Measurements from ENCODE around the gene LYRM1. TPM values are rescaled to one million over a fixed set of nuclear protein-coding genes. Genes with fewer than 3 reads are reported as not detected.
"Not testable (repeated sequence)": the region's sequence is repeated elsewhere in the genome, so short reads cannot be mapped to it uniquely, and the experiment has no call there.

The LYRM1 gene
- total RNA-seq, 1 donor from 2014 or later, result 24.1 TPM

DNA sequence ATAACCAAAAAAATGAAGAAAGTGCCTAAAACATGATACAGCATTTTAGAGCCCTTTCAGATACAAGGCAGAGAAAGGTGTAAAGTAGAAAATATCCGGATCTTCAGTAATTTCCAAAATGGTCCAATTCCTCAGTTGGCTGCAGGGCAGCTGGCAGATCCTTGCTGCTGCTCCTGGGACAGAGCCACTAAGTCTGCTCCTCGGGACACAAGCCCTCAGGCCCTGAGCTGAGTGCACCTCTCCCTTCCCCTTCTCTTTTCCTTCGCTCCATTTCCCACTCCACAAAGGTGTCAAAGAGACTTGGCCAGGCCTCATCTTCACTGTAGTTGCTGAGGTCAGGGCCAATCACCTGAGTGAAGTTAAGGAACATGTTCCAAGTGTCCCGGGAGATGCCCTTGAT is 40.9 kb upstream of the LYRM1 start:
- FAIRE-seq (no peak), DNase-seq (ENCODE audit: low read depth) (no peak)
- Mint-ChIP-seq H3K4me3 (ENCODE audit: unreplicated experiment) (no peak overlapping the region), H3K9me3 (ENCODE audit: unreplicated experiment) (peaks cover 2% of the 10 kb centered on the region), H3K27ac (ENCODE audit: unreplicated experiment) (no peak overlapping the region), H3K36me3 (ENCODE audit: low read depth, unreplicated experiment) (peaks cover 27% of the 10 kb centered on the region), H3K4me1 (ENCODE audit: low read depth, unreplicated experiment) (peaks cover 17% of the 10 kb centered on the region), H3K27me3 (ENCODE audit: low read depth, unreplicated experiment) (no peaks in the 10 kb centered on the region)
- H3K27ac ChIP-seq (ENCODE audit: low read depth, low read length), result no peak overlapping the region
- H3K9me3 ChIP-seq (ENCODE audit: insufficient read depth, low read depth, low read length), result no peaks in the 10 kb centered on the region
- H3K79me2 ChIP-seq (ENCODE audit: insufficient read depth, low read length), result peaks cover 49% of the 10 kb centered on the region
- no peak overlapping the region for H3K4me3 ChIP-seq (ENCODE audit: insufficient read depth, low read depth, low read length)
- peaks cover 12% of the 10 kb centered on the region for H3K36me3 ChIP-seq (ENCODE audit: insufficient read depth, low read length)
- H4K20me1 ChIP-seq (ENCODE audit: insufficient read depth, low read length), result peaks cover 9% of the 10 kb centered on the region
- H3K4me1 ChIP-seq (ENCODE audit: insufficient read depth, low read length), result no peaks in the 10 kb centered on the region
- H2AFZ ChIP-seq (ENCODE audit: low read depth, low read length), result no peak overlapping the region
- H3K27me3 ChIP-seq (ENCODE audit: insufficient read depth, low read length), result no peaks in the 10 kb centered on the region
- no peak overlapping the region for H3K9ac ChIP-seq (ENCODE audit: low read length)
- TF ChIP-seq, protein P1, sequence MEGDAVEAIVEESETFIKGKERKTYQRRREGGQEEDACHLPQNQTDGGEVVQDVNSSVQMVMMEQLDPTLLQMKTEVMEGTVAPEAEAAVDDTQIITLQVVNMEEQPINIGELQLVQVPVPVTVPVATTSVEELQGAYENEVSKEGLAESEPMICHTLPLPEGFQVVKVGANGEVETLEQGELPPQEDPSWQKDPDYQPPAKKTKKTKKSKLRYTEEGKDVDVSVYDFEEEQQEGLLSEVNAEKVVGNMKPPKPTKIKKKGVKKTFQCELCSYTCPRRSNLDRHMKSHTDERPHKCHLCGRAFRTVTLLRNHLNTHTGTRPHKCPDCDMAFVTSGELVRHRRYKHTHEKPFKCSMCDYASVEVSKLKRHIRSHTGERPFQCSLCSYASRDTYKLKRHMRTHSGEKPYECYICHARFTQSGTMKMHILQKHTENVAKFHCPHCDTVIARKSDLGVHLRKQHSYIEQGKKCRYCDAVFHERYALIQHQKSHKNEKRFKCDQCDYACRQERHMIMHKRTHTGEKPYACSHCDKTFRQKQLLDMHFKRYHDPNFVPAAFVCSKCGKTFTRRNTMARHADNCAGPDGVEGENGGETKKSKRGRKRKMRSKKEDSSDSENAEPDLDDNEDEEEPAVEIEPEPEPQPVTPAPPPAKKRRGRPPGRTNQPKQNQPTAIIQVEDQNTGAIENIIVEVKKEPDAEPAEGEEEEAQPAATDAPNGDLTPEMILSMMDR (IDR thresholded peaks at IDR 0.05; ENCODE audit: insufficient read depth, low read depth, low read length), result no peak
- no peak for TF ChIP-seq EZH2 (IDR thresholded peaks at IDR 0.05; ENCODE audit: insufficient read depth, low read length)
- no peak overlapping the region for H3K4me2 ChIP-seq (ENCODE audit: low read length)

DNA sequence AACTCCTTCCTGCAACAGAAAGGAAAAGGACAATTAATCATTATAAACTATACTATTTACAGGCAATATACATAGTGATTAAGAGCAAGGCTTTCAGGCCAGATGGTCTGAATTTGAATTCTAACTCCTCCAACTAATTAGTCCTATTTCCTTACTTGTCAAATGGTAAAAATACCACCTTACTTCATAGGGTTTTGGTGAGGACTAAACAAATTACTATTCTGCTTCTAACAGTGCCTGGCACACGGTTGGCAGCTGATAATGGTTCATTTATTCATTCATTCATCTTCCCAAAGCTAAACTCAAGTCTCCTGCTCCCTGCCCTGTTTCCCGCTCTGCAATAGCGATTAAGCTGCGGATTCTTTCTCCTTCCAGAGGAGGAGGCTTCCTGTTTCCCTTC is 40.2 kb upstream of the LYRM1 start:
- Histone ChIP-seq H2AFZ (ENCODE audit: low read depth, low read length) (no peak overlapping the region), H3K27ac (ENCODE audit: low read depth, low read length) (no peak overlapping the region), H3K4me3 (ENCODE audit: insufficient read depth, low read depth, low read length) (no peak overlapping the region), H3K9ac (ENCODE audit: low read length) (no peak overlapping the region), H3K4me1 (ENCODE audit: insufficient read depth, low read length) (peaks cover 2% of the 10 kb centered on the region), H3K27me3 (ENCODE audit: insufficient read depth, low read length) (no peaks in the 10 kb centered on the region), H3K79me2 (ENCODE audit: insufficient read depth, low read length) (peaks cover 55% of the 10 kb centered on the region), H4K20me1 (ENCODE audit: insufficient read depth, low read length) (peaks cover 9% of the 10 kb centered on the region), H3K4me2 (ENCODE audit: low read length) (no peak overlapping the region), H3K36me3 (ENCODE audit: insufficient read depth, low read length) (peaks cover 7% of the 10 kb centered on the region), H3K9me3 (ENCODE audit: insufficient read depth, low read depth, low read length) (no peaks in the 10 kb centered on the region)
- peaks cover 18% of the 10 kb centered on the region for H3K4me1 Mint-ChIP-seq (ENCODE audit: low read depth, unreplicated experiment)
- TF ChIP-seq, protein P1 (IDR thresholded peaks at IDR 0.05; ENCODE audit: insufficient read depth, low read depth, low read length), result no peak
- TF ChIP-seq EZH2 (IDR thresholded peaks at IDR 0.05; ENCODE audit: insufficient read depth, low read length), result no peak
- DNase-seq (ENCODE audit: low read depth) (no peak), FAIRE-seq (no peak)
- H3K9me3 Mint-ChIP-seq (ENCODE audit: unreplicated experiment), result peaks cover 2% of the 10 kb centered on the region
- H3K4me3 Mint-ChIP-seq (ENCODE audit: unreplicated experiment), result no peak overlapping the region
- no peak overlapping the region for H3K27ac Mint-ChIP-seq (ENCODE audit: unreplicated experiment)
- no peaks in the 10 kb centered on the region for H3K27me3 Mint-ChIP-seq (ENCODE audit: low read depth, unreplicated experiment)
- peaks cover 21% of the 10 kb centered on the region for H3K36me3 Mint-ChIP-seq (ENCODE audit: low read depth, unreplicated experiment)

DNA sequence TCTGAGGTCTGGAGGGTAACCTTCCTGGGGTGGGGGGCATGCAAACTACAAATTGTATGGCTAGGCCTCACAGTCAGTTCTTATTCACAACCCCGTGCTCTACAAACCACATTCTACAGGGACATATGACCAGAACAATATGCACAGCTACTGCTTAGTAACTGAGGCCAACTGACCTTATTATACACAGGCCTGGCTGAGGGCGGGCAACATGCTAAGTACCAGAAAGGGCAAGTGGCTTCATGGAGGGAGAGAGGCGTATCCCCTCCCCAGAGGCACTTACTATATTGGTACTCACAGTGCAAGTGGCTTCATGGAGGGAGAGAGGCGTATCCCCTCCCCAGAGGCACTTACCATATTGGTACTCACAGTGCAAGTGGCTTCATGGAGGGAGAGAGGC is 39.6 kb upstream of the LYRM1 start:
- not testable (repeated sequence) for DNase-seq (ENCODE audit: low read depth); H3K27me3 Mint-ChIP-seq (ENCODE audit: low read depth, unreplicated experiment); H3K4me3 ChIP-seq (ENCODE audit: insufficient read depth, low read depth, low read length); H3K36me3 ChIP-seq (ENCODE audit: insufficient read depth, low read length); H3K4me2 ChIP-seq (ENCODE audit: low read length); H4K20me1 ChIP-seq (ENCODE audit: insufficient read depth, low read length); H3K27ac ChIP-seq (ENCODE audit: low read depth, low read length); FAIRE-seq; H3K4me1 ChIP-seq (ENCODE audit: insufficient read depth, low read length); H3K27ac Mint-ChIP-seq (ENCODE audit: unreplicated experiment); H3K9me3 Mint-ChIP-seq (ENCODE audit: unreplicated experiment); H3K9ac ChIP-seq (ENCODE audit: low read length); H2AFZ ChIP-seq (ENCODE audit: low read depth, low read length); H3K27me3 ChIP-seq (ENCODE audit: insufficient read depth, low read length); H3K4me3 Mint-ChIP-seq (ENCODE audit: unreplicated experiment); H3K9me3 ChIP-seq (ENCODE audit: insufficient read depth, low read depth, low read length)
- H3K4me1 Mint-ChIP-seq (ENCODE audit: low read depth, unreplicated experiment), result peaks cover 24% of the 10 kb centered on the region
- peaks cover 20% of the 10 kb centered on the region for H3K36me3 Mint-ChIP-seq (ENCODE audit: low read depth, unreplicated experiment)
- H3K79me2 ChIP-seq (ENCODE audit: insufficient read depth, low read length), result peaks cover 60% of the 10 kb centered on the region
